KOPT-K1 (cell line): ENCODE measurements around the gene CMIP.

Experiments
- H3K27ac ChIP-seq: fragments of 200-600 bp; sonication (generic); 2 replicates; pipeline ENCODE4 v1.5.1; 2016; ENCODE audit warnings: antibody characterized with exemption, mild to moderate bottlenecking, low read depth, low read length; ENCODE audit not compliant: poor library complexity, severe bottlenecking
- H3K36me3 ChIP-seq: fragments of 200-600 bp; sonication (generic); 2 replicates; pipeline ENCODE4 v1.5.1; 2017; ENCODE audit warnings: antibody characterized with exemption, mild to moderate bottlenecking, low read length, moderate library complexity; ENCODE audit not compliant: insufficient read depth
- H3K9me3 ChIP-seq: fragments of 200-600 bp; sonication (generic); 2 replicates; pipeline ENCODE4 v1.5.1; 2017; ENCODE audit warnings: antibody characterized with exemption, low read length, mild to moderate bottlenecking; ENCODE audit not compliant: insufficient read depth, poor library complexity, severe bottlenecking

CMIP gene

DNA sequence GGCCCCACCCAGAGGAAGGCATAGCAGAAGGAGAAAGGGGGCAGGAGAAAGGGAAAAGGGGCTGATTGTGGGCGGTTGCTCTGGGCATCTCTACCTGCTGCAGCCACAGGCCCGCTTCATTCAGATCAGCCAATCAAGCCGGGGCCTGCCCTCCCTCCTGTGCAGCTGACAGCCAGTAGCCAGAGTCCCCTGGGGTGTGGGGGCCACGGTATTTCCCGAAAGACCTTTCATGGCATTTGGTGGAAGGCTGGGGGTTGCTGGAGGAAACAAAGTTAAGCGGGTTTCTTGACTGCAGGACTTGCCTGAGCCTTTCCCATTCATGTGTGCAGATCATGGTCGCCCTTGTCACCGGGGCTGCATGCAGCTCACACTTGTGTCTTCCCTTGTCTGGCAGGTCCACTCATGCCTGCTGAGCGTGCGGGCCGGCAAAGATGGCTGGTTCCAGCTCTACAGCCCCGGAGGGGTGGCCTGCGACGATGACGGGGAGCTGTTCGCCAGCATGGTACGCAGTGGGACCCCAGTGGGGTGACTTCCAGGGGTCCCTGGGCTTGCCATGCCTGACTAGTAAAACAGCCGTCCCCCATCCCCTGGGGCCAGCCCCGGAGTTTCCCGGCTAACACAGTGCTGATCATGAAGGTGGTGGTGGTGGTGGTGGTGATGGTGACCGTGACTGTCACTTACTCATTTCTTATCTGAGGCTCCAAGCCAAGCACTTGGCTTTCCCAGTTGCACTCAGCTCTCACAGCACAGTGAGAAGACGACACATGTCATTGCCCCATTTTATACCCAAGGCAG lies 251.8 kb downstream of the CMIP start:
- H3K27ac ChIP-seq = no peak overlapping the region
- H3K36me3 ChIP-seq = peaks cover 80% of the 10 kb centered on the region
- H3K9me3 ChIP-seq = no peaks in the 10 kb centered on the region

DNA sequence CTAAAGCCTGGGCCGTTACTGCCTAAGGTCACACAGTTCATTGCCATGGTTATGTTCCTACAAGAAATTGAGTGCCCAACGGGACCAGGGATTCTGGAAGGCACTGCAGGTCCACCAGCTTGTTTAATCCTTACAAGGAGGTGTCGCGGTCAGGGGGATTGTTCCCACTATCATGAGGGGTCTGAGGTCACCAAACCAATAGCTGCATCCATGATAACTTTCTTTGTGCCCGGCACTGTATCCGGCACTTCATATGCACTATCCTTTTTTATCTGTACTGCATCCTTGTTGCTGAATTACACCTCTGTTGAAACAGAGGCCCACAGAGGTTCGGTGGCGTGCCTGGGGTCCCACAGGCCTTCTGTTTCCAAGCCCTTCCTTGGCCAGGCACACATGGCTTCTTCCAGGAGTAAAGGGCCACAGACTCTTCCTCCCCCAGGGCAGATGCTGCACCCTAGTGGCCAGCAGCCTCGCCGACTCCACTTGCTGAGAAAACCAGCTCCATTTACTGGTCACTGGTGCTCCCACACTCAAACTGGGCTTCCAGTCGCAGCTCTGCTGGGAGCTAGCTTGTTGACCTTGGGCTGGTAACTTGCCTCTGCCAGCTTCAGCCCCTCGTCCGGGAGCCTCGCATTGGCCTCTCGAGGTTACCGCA lies 252.5 kb downstream of the CMIP start:
- Histone ChIP-seq H3K9me3 (no peaks in the 10 kb centered on the region), H3K27ac (no peak overlapping the region), H3K36me3 (peaks cover 75% of the 10 kb centered on the region)

GRCh38 chr16:81697616-81698309 lies 253.2 kb downstream of the CMIP start:
- H3K36me3 ChIP-seq = peaks cover 74% of the 10 kb centered on the region
- no peak overlapping the region for H3K27ac ChIP-seq
- no peaks in the 10 kb centered on the region for H3K9me3 ChIP-seq

- Histone ChIP-seq H3K9me3 (no peaks in the 10 kb centered on the region), H3K27ac (no peak overlapping the region), H3K36me3 (peaks cover 74% of the 10 kb centered on the region)
Observed at GRCh38 chr16:81698310-81698641, 253.7 kb downstream of the CMIP start.

DNA sequence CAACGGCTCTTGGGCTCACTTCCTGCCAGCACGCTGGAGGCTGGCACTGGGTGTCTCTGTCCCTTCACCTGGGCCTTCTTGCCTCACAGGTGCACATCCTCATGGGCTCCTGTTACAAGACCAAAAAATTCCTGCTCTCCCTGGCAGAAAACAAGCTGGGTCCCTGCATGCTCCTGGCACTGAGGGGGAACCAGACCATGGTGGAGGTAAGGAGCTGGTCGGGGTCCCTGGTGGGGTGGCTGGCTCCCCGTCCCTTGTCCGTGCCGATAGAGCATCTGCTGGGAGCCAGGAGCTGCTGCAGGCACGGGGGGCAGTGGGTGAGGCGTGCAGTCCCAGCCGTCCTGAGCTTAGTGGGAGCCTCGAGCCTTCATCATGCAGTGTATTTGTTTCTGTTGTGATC lies 255.0 kb downstream of the CMIP start:
- Histone ChIP-seq H3K36me3 (peaks cover 65% of the 10 kb centered on the region), H3K9me3 (no peaks in the 10 kb centered on the region), H3K27ac (no peak overlapping the region)

DNA sequence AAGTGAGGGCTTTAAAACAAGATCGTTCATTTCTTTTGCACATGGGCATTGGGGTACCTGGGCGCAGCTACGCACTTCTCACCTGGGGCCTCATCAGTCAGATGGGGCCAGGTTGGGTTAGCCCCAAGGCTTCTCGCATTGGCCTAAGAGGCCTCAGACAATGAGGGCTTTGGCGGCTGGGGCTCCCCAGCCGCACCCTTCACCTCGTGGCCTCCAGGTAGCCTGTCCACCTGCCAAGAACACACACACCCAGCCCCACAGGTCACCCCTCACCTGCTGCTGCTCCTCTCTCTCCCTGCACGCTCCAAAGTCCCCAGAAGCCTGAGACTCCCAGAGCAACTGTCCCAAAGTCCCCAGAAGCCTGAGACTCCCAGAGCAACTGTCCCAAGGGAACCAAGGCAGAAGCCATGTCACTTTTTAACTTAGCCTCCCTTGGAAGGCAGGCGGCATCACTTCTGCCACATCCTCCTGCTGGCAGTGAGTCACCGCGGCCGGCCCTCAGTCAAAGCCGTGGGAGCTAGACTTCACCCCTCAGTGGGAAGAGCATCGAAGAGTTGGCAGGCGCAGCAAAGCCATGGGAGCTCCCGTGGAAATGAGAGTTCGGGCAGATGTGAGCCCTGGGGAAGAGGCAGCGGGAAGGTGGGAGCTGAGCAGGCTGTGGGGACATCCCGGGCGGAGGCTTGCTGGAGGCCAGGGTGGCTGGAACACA lies 255.6 kb downstream of the CMIP start:
- Histone ChIP-seq H3K27ac (no peak overlapping the region), H3K9me3 (no peaks in the 10 kb centered on the region), H3K36me3 (peaks cover 66% of the 10 kb centered on the region)

DNA sequence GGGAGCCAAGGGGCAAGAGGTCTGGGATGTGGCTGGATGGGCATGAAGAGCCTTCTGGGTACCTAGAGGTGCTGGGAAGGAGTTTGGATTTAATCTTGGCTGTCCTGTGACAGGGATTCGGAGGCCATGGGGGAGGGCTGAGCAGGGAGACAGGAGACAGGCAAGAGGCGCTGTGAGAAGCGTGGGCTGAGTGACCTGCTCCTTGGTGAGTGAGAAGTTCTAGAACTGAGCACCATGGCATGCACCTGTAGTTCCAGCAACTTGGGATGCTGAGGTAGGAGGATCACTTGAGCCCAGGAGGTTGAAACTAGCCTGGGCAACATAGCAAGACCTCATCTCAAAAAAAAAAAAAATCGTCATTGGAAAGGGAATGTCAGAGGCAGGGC lies 256.2 kb downstream of the CMIP start:
- Histone ChIP-seq H3K36me3 (peaks cover 66% of the 10 kb centered on the region), H3K27ac (no peak overlapping the region), H3K9me3 (no peaks in the 10 kb centered on the region)

DNA sequence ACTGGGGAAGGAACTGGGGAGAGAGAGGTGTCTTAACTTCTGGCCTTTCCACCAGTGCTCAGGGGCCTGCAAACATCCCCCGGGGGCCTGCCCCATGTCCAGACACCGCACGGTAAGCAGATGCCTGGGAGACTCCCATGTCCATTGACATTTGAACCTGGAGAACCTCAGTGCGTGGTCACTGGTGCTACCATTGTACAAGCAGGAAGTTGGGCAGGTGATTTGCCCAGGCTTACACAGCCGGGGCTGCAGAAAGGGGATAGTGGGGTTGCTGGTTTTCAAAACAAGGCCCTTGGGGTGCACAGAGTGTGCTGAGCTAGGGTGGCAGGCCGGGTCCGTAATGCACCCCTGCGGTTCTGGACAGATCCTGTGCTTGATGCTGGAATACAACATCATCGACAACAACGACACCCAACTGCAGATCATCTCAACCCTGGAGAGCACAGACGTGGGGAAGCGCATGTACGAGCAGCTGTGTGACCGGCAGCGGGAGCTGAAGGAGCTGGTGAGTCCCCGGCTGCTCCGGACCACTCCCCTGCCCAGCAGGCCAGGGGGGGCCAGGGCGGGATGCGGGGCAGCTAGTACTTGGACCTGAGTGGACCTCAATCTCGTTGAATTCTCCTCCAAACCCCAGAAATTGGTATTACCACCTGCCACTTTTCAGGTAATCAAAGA lies 256.8 kb downstream of the CMIP start:
- Histone ChIP-seq H3K27ac (no peak overlapping the region), H3K36me3 (peaks cover 66% of the 10 kb centered on the region), H3K9me3 (no peaks in the 10 kb centered on the region)

DNA sequence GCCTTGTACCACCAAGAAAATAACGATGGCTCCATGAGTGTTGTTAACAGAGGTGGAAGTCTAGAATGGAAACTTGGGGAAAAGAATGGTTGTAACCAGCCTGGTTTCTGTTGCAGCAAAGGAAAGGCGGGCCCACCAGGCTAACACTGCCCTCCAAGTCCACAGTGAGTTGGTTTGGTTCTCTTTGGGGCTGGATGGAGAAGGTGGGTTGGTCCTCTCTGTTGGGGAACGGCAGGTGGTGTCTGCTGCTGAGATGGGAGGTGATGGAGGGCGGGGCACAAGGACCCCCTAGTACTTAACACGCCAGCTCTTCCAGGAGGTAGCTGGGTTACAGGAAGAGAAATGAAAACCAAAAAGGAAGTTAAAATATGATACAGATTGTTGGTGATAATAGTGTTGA lies 257.9 kb downstream of the CMIP start:
- Histone ChIP-seq H3K9me3 (no peaks in the 10 kb centered on the region), H3K27ac (no peak overlapping the region), H3K36me3 (peaks cover 66% of the 10 kb centered on the region)

DNA sequence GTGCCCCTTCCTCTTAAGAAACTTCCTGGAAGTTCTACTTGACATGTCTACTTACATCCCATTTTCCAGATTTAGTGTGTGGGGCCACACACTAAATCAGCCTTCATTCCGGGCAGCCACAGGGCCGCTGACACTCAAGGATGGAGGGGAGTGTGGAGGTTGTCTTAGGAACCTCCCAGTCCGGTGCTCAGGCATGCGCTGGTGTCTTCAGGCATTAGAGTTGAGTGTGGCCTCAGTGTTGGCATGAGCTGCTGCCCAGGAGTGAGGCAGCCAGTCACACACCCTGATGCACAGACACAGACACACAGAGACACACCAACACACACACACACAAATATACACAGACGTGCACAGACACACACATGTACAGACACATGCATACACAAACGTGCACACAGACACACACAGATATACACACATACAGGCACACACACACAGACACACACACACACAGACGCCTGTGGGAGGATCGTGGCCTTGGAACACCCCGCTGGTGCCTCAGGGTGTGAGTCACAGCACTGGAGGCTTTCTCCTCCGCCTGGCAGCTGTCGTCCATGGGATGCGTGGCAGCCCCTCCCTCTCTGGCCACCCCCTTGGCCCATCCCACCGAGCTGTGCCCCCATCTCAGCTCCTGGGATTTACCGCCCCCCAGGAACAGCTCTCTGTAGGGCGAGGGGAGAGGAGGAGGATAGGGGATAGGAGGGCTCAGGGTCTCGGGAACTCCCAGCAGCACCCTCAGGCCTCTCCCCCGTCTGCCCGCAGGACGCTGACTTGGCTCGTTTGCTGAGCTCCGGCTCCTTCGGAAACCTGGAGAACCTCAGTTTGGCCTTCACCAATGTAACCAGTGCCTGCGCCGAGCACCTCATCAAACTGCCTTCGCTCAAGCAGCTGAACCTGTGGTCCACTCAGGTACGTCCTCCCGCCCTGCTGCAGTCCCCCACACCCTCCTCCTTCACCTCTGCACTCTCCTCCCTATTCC lies 258.9 kb downstream of the CMIP start:
- H3K36me3 ChIP-seq = peaks cover 67% of the 10 kb centered on the region
- no peaks in the 10 kb centered on the region for H3K9me3 ChIP-seq
- no peak overlapping the region for H3K27ac ChIP-seq

- Histone ChIP-seq H3K9me3 (no peaks in the 10 kb centered on the region), H3K27ac (no peak overlapping the region), H3K36me3 (peaks cover 69% of the 10 kb centered on the region)
Observed at GRCh38 chr16:81705261-81705660, 260.7 kb downstream of the CMIP start.

DNA sequence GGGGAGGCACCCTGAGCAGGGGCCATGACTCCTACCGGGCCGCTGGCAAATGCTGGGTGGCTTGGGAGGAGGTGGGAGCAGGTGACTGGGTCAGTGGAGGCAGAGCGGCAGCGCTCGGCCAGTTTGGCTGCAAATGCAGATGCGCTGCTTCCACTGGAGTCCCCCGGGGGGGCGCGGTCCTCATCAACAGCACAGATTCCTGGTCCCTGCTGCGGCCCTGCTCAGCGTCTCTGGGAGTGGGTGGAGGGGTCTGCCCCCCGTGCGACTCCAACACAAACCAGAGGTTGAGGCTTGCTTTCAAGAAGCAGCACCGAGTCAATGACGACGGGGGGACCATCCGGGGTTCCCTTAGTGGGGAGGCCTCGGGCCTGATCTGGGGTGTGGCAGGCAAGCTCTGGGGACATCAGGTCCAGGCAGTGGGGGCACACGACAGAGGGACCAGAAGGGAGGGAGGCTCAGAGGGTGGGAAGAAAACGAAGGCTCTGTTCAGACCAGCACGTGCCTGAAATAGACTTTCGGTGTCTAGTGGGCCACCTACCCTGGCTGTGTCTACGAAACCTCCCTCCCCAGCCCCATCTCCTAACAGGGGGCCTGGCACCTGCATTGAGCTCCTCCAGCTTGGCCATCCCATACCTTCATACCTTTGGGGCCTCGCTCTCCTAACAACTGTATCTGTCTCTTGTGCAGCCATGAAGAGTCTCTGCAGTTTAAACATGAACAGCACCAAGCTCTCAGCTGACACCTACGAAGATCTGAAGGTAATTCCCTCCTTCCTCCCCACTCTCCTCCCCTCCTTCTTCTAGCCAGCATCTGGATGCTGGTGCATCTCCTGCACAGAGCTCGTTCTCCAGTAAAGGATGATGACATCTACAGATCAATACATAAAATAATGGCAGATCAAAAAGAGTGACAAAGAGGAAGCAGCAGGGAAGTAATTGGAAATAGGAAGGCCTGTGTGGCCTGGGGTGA lies 262.0 kb downstream of the CMIP start:
- Histone ChIP-seq H3K9me3 (no peaks in the 10 kb centered on the region), H3K36me3 (peaks cover 68% of the 10 kb centered on the region), H3K27ac (no peak overlapping the region)
